HG02623 (cell line): ENCODE results near the gene PGLYRP4.

Experiments
- ATAC-seq: cut with Tn5 transposase; IDR thresholded peaks from one replicate; pipeline ENCODE4 v1.9.1; 2021; ENCODE audit warnings: moderate library complexity; ENCODE audit not compliant: unreplicated experiment

The PGLYRP4 gene

GRCh38 chr1:153379591-153379990, 30.9 kb upstream of the PGLYRP4 start:
- no peak for ATAC-seq

GRCh38 chr1:153375511-153375910, 26.9 kb upstream of the PGLYRP4 start, which contains the start of gene S100A12:
Gene S100A12 (minus strand): TSS chr1:153375621. CDS start chr1:153374592, 1,029 bp downstream.
- ATAC-seq, result no peak

- no peak for ATAC-seq
These were observed 25.4 kb upstream of the PGLYRP4 start for GRCh38 chr1:153374071-153374470.

GRCh38 chr1:153372571-153372970, 23.9 kb upstream of the PGLYRP4 start:
- ATAC-seq, result no peak

- no peak for ATAC-seq
These were observed 22.6 kb upstream of the PGLYRP4 start for GRCh38 chr1:153371231-153371630.

- ATAC-seq, result no peak
These were observed 21.5 kb upstream of the PGLYRP4 start for GRCh38 chr1:153370146-153370545.

GRCh38 chr1:153368495-153368894, 19.9 kb upstream of the PGLYRP4 start:
- no peak for ATAC-seq

GRCh38 chr1:153367090-153367489, 18.4 kb upstream of the PGLYRP4 start:
- ATAC-seq, result no peak

- no peak for ATAC-seq
These were observed 17.6 kb upstream of the PGLYRP4 start for GRCh38 chr1:153366261-153366660.

GRCh38 chr1:153365696-153366095, 17.1 kb upstream of the PGLYRP4 start:
- no peak for ATAC-seq

- ATAC-seq, result no peak
These were observed 16.4 kb upstream of the PGLYRP4 start for GRCh38 chr1:153364766-153365666.

GRCh38 chr1:153364156-153364555, 15.5 kb upstream of the PGLYRP4 start:
- no peak for ATAC-seq

- no peak for ATAC-seq
These were observed 15.0 kb upstream of the PGLYRP4 start for GRCh38 chr1:153363641-153364040.

- ATAC-seq, result no peak
These were observed 13.6 kb upstream of the PGLYRP4 start for GRCh38 chr1:153362187-153362775.

- no peak for ATAC-seq
These were observed 13.0 kb upstream of the PGLYRP4 start for GRCh38 chr1:153361480-153362109.

- ATAC-seq, result no peak
These were observed 12.2 kb upstream of the PGLYRP4 start for GRCh38 chr1:153360592-153361479.

GRCh38 chr1:153360190-153360589, 11.5 kb upstream of the PGLYRP4 start:
- ATAC-seq, result no peak

GRCh38 chr1:153359241-153359640, 10.6 kb upstream of the PGLYRP4 start:
- no peak for ATAC-seq

GRCh38 chr1:153358691-153358975, 10.0 kb upstream of the PGLYRP4 start:
- no peak for ATAC-seq

GRCh38 chr1:153357853-153358690, 9.4 kb upstream of the PGLYRP4 start, which contains the start of gene S100A9:
Gene S100A9 (plus strand): TSS chr1:153357854. CDS start chr1:153358284, 430 bp downstream.
- no peak for ATAC-seq
